ENCODE measurements around the gene NID1.

The NID1 gene

GRCh38 chr1:236063919-236064673, 794 bp downstream of the NID1 start:
- no peak for DNase-seq

- DNase-seq, result no peak
These were observed 1.4 kb downstream of the NID1 start for GRCh38 chr1:236063551-236063918.

DNA sequence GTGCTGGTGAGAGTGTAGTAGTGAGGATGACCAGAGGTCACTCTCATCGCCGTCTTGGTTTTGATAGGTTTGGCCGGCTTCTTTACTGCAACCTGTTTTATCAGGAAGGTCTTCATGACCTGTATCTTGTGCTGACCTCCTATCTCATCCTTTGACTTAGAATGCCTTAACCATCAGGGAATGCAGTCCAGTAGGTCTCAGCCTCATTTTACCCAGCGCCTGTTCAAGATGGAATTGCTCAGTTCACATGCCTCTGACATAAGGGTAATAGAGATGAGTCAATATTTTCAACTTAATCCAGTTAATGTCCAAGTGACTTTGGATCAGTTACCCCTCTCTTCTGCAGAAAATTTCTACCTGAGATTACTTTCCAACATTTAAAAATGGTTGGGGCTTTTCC, 4.6 kb downstream of the NID1 start:
- no peak for DNase-seq

GRCh38 chr1:236059011-236059410, 5.9 kb downstream of the NID1 start:
- no peak for DNase-seq

GRCh38 chr1:236058141-236058934, 6.6 kb downstream of the NID1 start:
- DNase-seq, result no peak

GRCh38 chr1:236057546-236057945, 7.3 kb downstream of the NID1 start:
- DNase-seq, result no peak

GRCh38 chr1:236052232-236052993, 12.5 kb downstream of the NID1 start:
- no peak for DNase-seq

GRCh38 chr1:236051242-236051791, 13.6 kb downstream of the NID1 start:
- no peak for DNase-seq

GRCh38 chr1:236045771-236046170, 19.1 kb downstream of the NID1 start:
- DNase-seq, result no peak

DNA sequence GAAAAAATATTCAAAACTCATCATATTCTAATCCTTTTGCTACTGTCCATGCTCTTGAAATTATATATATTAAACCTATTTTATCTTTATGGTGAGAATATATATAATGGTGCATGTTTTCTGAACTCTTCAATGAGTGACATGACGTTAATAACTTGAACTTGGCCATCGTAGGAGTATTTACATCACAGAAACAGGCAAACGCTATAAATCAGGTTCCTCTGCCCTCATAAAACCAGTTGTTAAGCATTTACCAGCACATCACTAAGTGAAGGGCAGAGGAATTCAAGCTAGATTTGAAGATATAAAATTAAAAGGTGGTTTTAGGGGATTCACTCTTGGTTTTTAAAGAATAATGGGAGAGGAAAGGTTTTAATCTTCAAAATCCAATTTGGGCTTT, 20.5 kb downstream of the NID1 start:
- no peak for DNase-seq

DNA sequence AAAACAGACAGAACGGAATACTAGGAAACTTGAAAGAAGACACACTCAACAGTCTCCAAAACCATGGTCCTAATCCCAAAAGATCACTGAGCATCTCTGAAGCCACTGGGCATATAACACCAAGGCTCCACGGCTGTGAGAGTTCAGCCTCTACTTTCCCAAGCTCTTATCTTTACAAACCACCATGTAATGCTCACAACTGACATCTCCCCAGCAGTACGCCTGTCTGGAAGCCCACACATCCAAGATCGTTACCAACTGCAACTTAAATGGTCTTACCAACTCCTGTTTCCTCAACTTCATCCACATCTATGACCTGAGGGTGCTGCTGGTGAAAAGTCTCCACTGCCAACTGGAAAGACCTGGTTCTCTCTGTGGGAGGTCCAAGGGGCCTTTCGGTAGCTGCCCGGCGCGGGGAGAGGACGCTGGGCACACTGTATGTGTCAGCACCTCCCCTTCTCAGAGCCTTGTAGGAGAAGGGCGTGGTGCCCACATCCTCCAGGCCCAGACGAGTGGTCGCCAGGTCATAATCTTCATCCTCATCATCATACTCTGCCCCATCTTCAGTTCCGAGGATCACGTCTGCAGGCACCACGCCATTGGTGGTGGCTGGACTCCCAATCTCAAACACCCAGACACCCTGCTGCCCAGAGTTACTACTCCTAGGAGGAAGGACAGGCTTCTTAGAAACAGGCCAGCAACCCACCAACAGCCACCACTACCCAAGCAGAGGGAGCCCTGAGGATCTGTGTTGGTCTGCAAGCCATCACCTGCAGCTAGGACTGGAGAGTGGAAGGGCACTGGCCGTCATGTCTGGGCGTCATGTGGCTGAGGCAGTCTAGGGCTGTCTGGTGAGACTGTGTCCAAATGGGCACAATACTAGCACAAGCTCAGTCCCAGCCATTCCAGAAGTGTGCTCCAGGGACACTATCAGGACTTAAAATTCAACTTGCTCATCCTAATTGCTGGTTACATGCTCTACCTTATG, 23.0 kb downstream of the NID1 start:
- no peak for DNase-seq

GRCh38 chr1:236039740-236040685, 24.9 kb downstream of the NID1 start:
- no peak for DNase-seq

GRCh38 chr1:236038034-236038433, 26.9 kb downstream of the NID1 start:
- no peak for DNase-seq

GRCh38 chr1:236035681-236036101, 29.2 kb downstream of the NID1 start:
- no peak for DNase-seq

DNA sequence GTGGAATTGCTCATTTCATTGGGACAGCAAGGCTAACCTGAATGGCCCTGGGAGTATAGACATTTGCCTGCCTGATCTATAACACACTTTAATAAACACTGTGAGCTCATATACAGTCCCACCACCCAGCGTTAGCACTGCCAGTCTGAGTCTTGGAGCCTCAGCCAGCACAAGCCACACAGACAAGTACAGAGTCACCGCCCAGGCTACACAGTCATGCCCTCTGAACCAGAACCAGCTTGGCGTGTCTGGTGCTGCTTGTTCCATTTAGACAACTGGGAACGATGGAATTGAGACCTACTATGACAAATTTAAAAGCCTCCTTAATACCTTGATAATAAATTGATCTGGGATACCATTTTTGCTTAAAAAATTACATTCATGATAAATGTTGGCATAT, 31.6 kb downstream of the NID1 start:
- DNase-seq, result no peak

DNA sequence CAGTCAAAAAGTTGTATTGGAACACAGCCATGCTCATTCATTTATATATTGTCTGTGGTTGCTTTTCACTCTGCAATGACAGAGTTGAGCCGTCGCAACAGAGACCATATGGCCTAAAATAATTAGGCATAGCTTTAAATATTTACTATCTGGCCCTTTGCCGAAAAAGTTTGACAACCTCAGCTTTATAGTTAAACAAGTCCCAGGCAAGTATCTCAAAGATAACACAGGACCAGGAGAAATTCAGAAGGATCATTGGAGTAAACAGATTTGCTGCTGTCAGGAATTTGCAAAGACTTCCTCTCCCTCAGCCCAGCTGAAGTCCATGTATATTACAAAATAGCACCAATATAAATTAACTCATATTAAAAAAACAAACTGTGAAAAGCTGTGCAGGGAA, 34.4 kb downstream of the NID1 start:
- no peak for DNase-seq

- DNase-seq, result no peak
These were observed 35.4 kb downstream of the NID1 start for GRCh38 chr1:236029428-236029940.

DNA sequence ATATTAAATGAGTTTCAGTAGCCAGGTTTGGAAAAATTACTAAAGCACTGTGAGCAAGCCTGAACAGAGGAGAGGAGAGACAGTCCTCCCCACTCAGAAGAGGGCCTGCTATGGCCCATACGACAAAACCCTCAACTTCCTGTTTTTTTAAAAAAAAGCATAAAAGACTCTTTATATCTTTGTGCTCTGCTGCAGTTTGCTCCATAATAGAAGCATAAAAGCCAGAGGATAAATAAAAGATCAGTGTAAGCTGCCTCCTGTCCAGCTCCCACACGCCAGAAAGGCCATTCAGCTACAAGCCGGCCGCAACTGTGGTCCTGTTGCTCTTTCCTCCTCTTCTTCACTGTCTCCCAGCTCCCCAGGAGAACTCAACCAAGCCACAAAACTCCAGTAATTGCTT, 37.8 kb downstream of the NID1 start:
- no peak for DNase-seq

DNA sequence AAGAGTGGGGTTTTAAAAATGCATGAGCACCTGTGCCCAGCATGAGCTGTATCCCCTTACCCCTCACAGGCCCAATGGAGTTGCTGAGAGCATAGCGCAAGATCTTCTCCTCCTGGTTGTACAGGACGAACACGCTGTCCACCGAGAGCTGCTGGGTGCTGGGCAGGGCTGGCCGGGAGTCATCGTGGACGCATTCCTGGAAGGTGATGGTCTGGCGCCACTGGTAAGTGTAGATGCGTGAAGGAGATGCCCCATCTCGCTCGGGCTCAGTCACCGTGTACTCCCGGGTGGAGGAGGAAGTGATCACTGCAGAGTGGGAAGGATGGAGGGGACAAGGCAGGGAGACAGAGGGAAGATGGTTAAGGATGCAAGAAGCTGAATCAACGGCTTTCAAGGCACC, 39.1 kb downstream of the NID1 start:
- no peak for DNase-seq

DNA sequence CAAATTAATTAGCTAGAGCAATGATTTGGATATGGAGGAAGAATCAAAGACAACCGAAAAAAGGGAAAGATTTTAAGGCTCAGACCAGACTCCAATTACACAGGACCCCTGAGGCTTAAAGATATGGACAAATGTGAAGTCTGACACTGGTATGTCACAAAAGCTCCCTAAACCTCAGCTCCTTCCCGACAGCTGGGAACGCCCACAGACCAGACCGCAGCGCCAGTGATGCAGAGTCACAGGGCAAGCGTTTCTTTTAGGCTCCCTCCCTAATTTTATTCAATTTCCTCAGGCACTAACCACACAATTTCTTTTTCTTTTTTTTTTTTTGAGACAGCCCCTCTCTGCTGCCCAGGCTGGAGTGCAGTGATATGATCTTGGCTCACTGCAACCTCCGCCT, 40.2 kb downstream of the NID1 start:
- no peak for DNase-seq

All from NCI-H2107 (cell line).